ENCODE results near the gene LAD1. TPM values are rescaled to one million over a fixed set of nuclear protein-coding genes. Genes with fewer than 3 reads are reported as not detected.

Gene LAD1
- polyA plus RNA-seq, 1 donor: 96.4 TPM

DNA sequence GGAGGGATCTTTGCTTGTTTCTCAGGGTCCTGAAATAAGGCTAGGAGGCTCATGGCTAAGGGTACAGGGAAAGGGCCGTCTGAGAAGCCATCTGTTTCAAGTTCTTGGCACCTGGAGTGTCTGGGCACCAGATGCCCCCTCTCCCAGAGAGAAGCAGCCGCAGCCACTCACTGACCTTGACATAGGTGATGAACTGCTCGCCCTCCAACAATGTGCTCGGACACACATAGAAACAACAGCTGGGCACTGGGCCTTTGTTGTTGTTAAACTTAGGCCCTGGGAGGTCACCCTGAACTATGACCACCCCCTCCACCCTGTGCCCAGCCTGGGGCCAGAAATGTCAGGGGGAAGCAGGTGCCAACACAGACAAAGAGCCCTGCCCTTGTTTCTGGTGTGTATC, 31.7 kb upstream of the LAD1 start:
- no peaks in the 10 kb centered on the region for H3K36me3 ChIP-seq (ENCODE audit: control insufficient read depth, insufficient read depth, low read length)
- no peak for DNase-seq
- no peaks in the 10 kb centered on the region for H3K27me3 ChIP-seq (ENCODE audit: control insufficient read depth, insufficient read depth, low read length)
- no peaks in the 10 kb centered on the region for H3K9me3 ChIP-seq (ENCODE audit: control insufficient read depth, low read depth, low read length)
- no peak overlapping the region for H3K4me3 ChIP-seq (ENCODE audit: low read length)
- peaks cover 1% of the 10 kb centered on the region for H3K4me1 ChIP-seq (ENCODE audit: control insufficient read depth, insufficient read depth, low read length)
- H3K27ac ChIP-seq (ENCODE audit: low read length): no peak overlapping the region
- no CpG with 5 or more reads among the region's 4 CpGs for WGBS (ENCODE audit: insufficient coverage, low lambda C conversion rate)

GRCh38 chr1:201429736-201430501, 30.8 kb upstream of the LAD1 start:
- Histone ChIP-seq H3K36me3 (ENCODE audit: control insufficient read depth, insufficient read depth, low read length) (no peaks in the 10 kb centered on the region), H3K9me3 (ENCODE audit: control insufficient read depth, low read depth, low read length) (no peaks in the 10 kb centered on the region), H3K4me3 (ENCODE audit: low read length) (no peak overlapping the region), H3K4me1 (ENCODE audit: control insufficient read depth, insufficient read depth, low read length) (no peaks in the 10 kb centered on the region), H3K27ac (ENCODE audit: low read length) (no peak overlapping the region), H3K27me3 (ENCODE audit: control insufficient read depth, insufficient read depth, low read length) (no peaks in the 10 kb centered on the region)
- WGBS (ENCODE audit: insufficient coverage, low lambda C conversion rate): no CpG with 5 or more reads among the region's 18 CpGs
- no peak for DNase-seq

DNA sequence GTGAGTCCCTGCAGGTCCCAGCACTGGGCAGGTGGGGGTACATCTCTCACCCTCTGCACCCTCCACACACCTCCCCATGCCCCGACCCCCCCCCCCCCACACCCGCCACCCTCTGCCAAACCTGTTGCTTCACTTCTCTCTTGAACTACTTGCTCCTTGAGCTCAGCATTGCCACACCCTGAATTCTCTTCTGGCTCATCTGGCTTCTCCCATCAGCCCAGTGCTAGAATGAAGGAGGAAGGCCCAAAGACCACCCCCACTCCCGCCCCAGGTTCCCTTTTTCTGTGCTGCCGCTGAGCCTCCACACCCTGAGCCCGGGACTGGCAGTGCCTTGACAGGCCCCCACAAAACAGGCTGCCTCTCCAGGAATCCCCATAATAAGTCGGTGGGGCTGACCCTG, 28.8 kb upstream of the LAD1 start:
- H3K27ac ChIP-seq (ENCODE audit: low read length): no peak overlapping the region
- no peak overlapping the region for H3K4me3 ChIP-seq (ENCODE audit: low read length)
- no peaks in the 10 kb centered on the region for H3K9me3 ChIP-seq (ENCODE audit: control insufficient read depth, low read depth, low read length)
- DNase-seq: no peak
- H3K27me3 ChIP-seq (ENCODE audit: control insufficient read depth, insufficient read depth, low read length): no peaks in the 10 kb centered on the region
- no peaks in the 10 kb centered on the region for H3K4me1 ChIP-seq (ENCODE audit: control insufficient read depth, insufficient read depth, low read length)
- no CpG with 5 or more reads among the region's 6 CpGs for WGBS (ENCODE audit: insufficient coverage, low lambda C conversion rate)
- no peaks in the 10 kb centered on the region for H3K36me3 ChIP-seq (ENCODE audit: control insufficient read depth, insufficient read depth, low read length)

- no peak for DNase-seq
- WGBS (ENCODE audit: insufficient coverage, low lambda C conversion rate): no CpG with 5 or more reads among the region's 15 CpGs
- Histone ChIP-seq H3K27me3 (ENCODE audit: control insufficient read depth, insufficient read depth, low read length) (no peaks in the 10 kb centered on the region), H3K4me1 (ENCODE audit: control insufficient read depth, insufficient read depth, low read length) (no peaks in the 10 kb centered on the region), H3K36me3 (ENCODE audit: control insufficient read depth, insufficient read depth, low read length) (no peaks in the 10 kb centered on the region), H3K9me3 (ENCODE audit: control insufficient read depth, low read depth, low read length) (no peaks in the 10 kb centered on the region), H3K4me3 (ENCODE audit: low read length) (no peak overlapping the region), H3K27ac (ENCODE audit: low read length) (no peak overlapping the region)
Observed at GRCh38 chr1:201426479-201427310, 27.6 kb upstream of the LAD1 start.

GRCh38 chr1:201424146-201424545, 25.0 kb upstream of the LAD1 start:
- Histone ChIP-seq H3K4me3 (ENCODE audit: low read length) (no peak overlapping the region), H3K27ac (ENCODE audit: low read length) (no peak overlapping the region)

DNA sequence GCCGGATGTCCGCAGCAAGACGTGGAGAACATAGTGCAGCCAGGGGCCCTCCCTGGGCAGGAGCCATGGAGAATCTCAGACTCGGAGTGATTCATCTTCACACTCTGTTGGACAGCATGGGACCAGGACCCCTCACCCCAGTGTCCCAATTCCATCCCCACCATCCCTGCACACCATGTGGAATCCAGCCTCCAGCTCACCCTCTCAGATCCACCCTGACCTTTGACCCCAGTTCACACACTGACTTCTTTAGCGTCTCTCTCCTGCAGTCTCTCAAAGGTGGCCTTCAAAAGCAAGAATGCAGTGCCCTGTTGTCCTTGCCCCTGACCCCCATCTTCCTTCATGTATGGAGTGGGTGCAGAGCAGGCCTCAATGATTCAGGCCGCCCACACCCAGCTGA, 24.5 kb upstream of the LAD1 start:
- Histone ChIP-seq H3K4me3 (ENCODE audit: low read length) (no peak overlapping the region), H3K36me3 (ENCODE audit: control insufficient read depth, insufficient read depth, low read length) (no peaks in the 10 kb centered on the region), H3K4me1 (ENCODE audit: control insufficient read depth, insufficient read depth, low read length) (no peaks in the 10 kb centered on the region), H3K27ac (ENCODE audit: low read length) (no peak overlapping the region), H3K27me3 (ENCODE audit: control insufficient read depth, insufficient read depth, low read length) (no peaks in the 10 kb centered on the region), H3K9me3 (ENCODE audit: control insufficient read depth, low read depth, low read length) (no peaks in the 10 kb centered on the region)
- no CpG with 5 or more reads among the region's 6 CpGs for WGBS (ENCODE audit: insufficient coverage, low lambda C conversion rate)
- DNase-seq: no peak

More at GRCh38 chr1:201424146-201424545, 25.0 kb upstream of the LAD1 start:
- H3K4me1 ChIP-seq (ENCODE audit: control insufficient read depth, insufficient read depth, low read length): no peaks in the 10 kb centered on the region
- DNase-seq: no peak
- no peaks in the 10 kb centered on the region for H3K27me3 ChIP-seq (ENCODE audit: control insufficient read depth, insufficient read depth, low read length)
- WGBS (ENCODE audit: insufficient coverage, low lambda C conversion rate): no CpG with 5 or more reads among the region's 2 CpGs
- no peaks in the 10 kb centered on the region for H3K36me3 ChIP-seq (ENCODE audit: control insufficient read depth, insufficient read depth, low read length)
- no peaks in the 10 kb centered on the region for H3K9me3 ChIP-seq (ENCODE audit: control insufficient read depth, low read depth, low read length)

DNA sequence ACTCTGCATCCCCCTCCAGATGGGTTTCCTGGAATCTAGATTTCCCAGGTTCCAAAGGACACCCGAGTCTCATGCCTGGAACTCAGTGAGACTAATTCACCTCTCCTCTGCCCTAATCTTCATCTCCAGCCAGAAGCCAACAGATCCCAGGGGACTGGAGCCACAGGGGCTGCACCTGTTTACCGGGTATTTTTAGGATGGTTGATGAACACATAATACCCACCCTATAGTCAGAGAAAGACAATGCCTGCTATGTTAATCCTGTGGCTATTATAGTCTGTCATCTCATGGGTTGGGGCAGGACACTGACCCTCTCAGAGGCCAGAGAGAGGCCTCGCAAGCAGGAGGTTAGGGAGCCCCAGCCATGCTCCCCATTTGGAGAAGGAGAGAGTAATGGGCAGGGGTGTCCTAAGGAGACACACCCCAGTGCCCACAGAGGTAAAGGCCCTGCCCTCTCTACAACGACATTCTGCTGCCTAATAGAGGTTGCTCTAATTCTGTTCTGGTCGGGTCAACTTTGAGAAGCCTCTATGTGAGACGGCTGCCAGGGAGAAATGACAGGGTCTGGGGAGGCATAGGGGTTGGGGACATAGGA, 23.4 kb upstream of the LAD1 start:
- H3K36me3 ChIP-seq (ENCODE audit: control insufficient read depth, insufficient read depth, low read length): no peaks in the 10 kb centered on the region
- no peaks in the 10 kb centered on the region for H3K27me3 ChIP-seq (ENCODE audit: control insufficient read depth, insufficient read depth, low read length)
- DNase-seq: no peak
- no peaks in the 10 kb centered on the region for H3K9me3 ChIP-seq (ENCODE audit: control insufficient read depth, low read depth, low read length)
- no peak overlapping the region for H3K27ac ChIP-seq (ENCODE audit: low read length)
- no CpG with 5 or more reads among the region's 6 CpGs for WGBS (ENCODE audit: insufficient coverage, low lambda C conversion rate)
- no peak overlapping the region for H3K4me3 ChIP-seq (ENCODE audit: low read length)
- H3K4me1 ChIP-seq (ENCODE audit: control insufficient read depth, insufficient read depth, low read length): no peaks in the 10 kb centered on the region

- no peaks in the 10 kb centered on the region for H3K4me1 ChIP-seq (ENCODE audit: control insufficient read depth, insufficient read depth, low read length)
- H3K27ac ChIP-seq (ENCODE audit: low read length): no peak overlapping the region
- no peak overlapping the region for H3K4me3 ChIP-seq (ENCODE audit: low read length)
- H3K27me3 ChIP-seq (ENCODE audit: control insufficient read depth, insufficient read depth, low read length): no peaks in the 10 kb centered on the region
- no peaks in the 10 kb centered on the region for H3K9me3 ChIP-seq (ENCODE audit: control insufficient read depth, low read depth, low read length)
- DNase-seq: no peak
- WGBS (ENCODE audit: insufficient coverage, low lambda C conversion rate): no CpG with 5 or more reads among the region's 3 CpGs
- no peaks in the 10 kb centered on the region for H3K36me3 ChIP-seq (ENCODE audit: control insufficient read depth, insufficient read depth, low read length)
Observed at GRCh38 chr1:201422026-201422425, 22.9 kb upstream of the LAD1 start.

GRCh38 chr1:201421041-201421440, 21.9 kb upstream of the LAD1 start:
- Histone ChIP-seq H3K4me1 (ENCODE audit: control insufficient read depth, insufficient read depth, low read length) (no peaks in the 10 kb centered on the region), H3K4me3 (ENCODE audit: low read length) (no peak overlapping the region), H3K9me3 (ENCODE audit: control insufficient read depth, low read depth, low read length) (no peaks in the 10 kb centered on the region), H3K27me3 (ENCODE audit: control insufficient read depth, insufficient read depth, low read length) (no peaks in the 10 kb centered on the region), H3K36me3 (ENCODE audit: control insufficient read depth, insufficient read depth, low read length) (peaks cover 4% of the 10 kb centered on the region), H3K27ac (ENCODE audit: low read length) (no peak overlapping the region)
- no CpG with 5 or more reads among the region's 8 CpGs for WGBS (ENCODE audit: insufficient coverage, low lambda C conversion rate)
- no peak for DNase-seq

GRCh38 chr1:201420608-201421002, 21.5 kb upstream of the LAD1 start:
- no peaks in the 10 kb centered on the region for H3K4me1 ChIP-seq (ENCODE audit: control insufficient read depth, insufficient read depth, low read length)
- DNase-seq: no peak
- no peak overlapping the region for H3K4me3 ChIP-seq (ENCODE audit: low read length)
- H3K27me3 ChIP-seq (ENCODE audit: control insufficient read depth, insufficient read depth, low read length): no peaks in the 10 kb centered on the region
- no CpG with 5 or more reads among the region's 7 CpGs for WGBS (ENCODE audit: insufficient coverage, low lambda C conversion rate)
- H3K27ac ChIP-seq (ENCODE audit: low read length): no peak overlapping the region
- peaks cover 4% of the 10 kb centered on the region for H3K36me3 ChIP-seq (ENCODE audit: control insufficient read depth, insufficient read depth, low read length)
- no peaks in the 10 kb centered on the region for H3K9me3 ChIP-seq (ENCODE audit: control insufficient read depth, low read depth, low read length)
